ENCODE results near the gene KSR2. TPM values are rescaled to one million over a fixed set of nuclear protein-coding genes. Genes with fewer than 3 reads are reported as not detected.

The KSR2 gene
- total and polyA plus RNA-seq, 10 of the 15 experiments (the other 5 are each of a cell fraction or from before 2014, with no cell fraction given): under 0.01 to 1.5 (median 0.01) TPM; not detected in 3

GRCh38 chr12:117447665-117448366, 521.0 kb downstream of the KSR2 start:
- Histone ChIP-seq H2AFZ (ENCODE audit: control insufficient read depth, low read depth, low read length) (no peak overlapping the region), H3K4me1 (ENCODE audit: control insufficient read depth, insufficient read depth, low read length) (no peaks in the 10 kb centered on the region), H3K27ac (ENCODE audit: control insufficient read depth, insufficient read depth) (no peak overlapping the region), H3K36me3 (ENCODE audit: control insufficient read depth in 2 of 2, insufficient read depth in 2 of 2, low read length in 1 of 2) (no peaks in the 10 kb centered on the region), H3K4me3 (no peak overlapping the region), H3K79me2 (ENCODE audit: control insufficient read depth, insufficient read depth, low read length) (no peaks in the 10 kb centered on the region), H3K9me3 (replicated peaks; ENCODE audit: control insufficient read depth, insufficient read depth, low read length) (no peaks in the 10 kb centered on the region; the same call in 2 of the 3 replicates), H3K9ac (ENCODE audit: control insufficient read depth, insufficient read depth, low read length) (no peak overlapping the region), H3K27me3 (replicated peaks in 1 of 2; ENCODE audit: control insufficient read depth in 2 of 2, insufficient read depth in 2 of 2, low read length in 1 of 2) (no peaks in the 10 kb centered on the region), H4K20me1 (ENCODE audit: control insufficient read depth, insufficient read depth) (no peaks in the 10 kb centered on the region), H3K4me2 (ENCODE audit: control insufficient read depth, insufficient read depth) (no peak overlapping the region)
- intact Hi-C loops (cut with micrococcal nuclease; ENCODE audit: unreplicated experiment): no loop called here
- no peak for DNase-seq (ENCODE audit: low read depth, low spot score)
- BruUV-seq (replicated peaks): no TSS peak
- in situ Hi-C loops (cut with MboI): no loop called here
- ChIA-PET CTCF (no interaction called here), POLR2A (no interaction called here), SMC1A (ENCODE audit: uncharacterized antibody, unreplicated experiment) (no interaction called here), RAD21 (ENCODE audit: unreplicated experiment) (no interaction called here)
- no peak for FAIRE-seq
- TF ChIP-seq POLR2A (IDR thresholded peaks at IDR 0.05; ENCODE audit: low read depth, low read length): no peak
- TF ChIP-seq HDAC2 (IDR thresholded peaks at IDR 0.05): no peak
- no peak for TF ChIP-seq MTA3 (IDR thresholded peaks at IDR 0.05; ENCODE audit: borderline replicate concordance, low read length)
- TF ChIP-seq RELA (IDR thresholded peaks at IDR 0.05; ENCODE audit: borderline replicate concordance, partially characterized antibody): no peak
- no peak for TF ChIP-seq NFXL1 (IDR thresholded peaks at IDR 0.05; ENCODE audit: borderline replicate concordance)
- no peak for TF ChIP-seq SMAD5 (IDR thresholded peaks at IDR 0.05; ENCODE audit: low read depth)
- TF ChIP-seq, protein P1, sequence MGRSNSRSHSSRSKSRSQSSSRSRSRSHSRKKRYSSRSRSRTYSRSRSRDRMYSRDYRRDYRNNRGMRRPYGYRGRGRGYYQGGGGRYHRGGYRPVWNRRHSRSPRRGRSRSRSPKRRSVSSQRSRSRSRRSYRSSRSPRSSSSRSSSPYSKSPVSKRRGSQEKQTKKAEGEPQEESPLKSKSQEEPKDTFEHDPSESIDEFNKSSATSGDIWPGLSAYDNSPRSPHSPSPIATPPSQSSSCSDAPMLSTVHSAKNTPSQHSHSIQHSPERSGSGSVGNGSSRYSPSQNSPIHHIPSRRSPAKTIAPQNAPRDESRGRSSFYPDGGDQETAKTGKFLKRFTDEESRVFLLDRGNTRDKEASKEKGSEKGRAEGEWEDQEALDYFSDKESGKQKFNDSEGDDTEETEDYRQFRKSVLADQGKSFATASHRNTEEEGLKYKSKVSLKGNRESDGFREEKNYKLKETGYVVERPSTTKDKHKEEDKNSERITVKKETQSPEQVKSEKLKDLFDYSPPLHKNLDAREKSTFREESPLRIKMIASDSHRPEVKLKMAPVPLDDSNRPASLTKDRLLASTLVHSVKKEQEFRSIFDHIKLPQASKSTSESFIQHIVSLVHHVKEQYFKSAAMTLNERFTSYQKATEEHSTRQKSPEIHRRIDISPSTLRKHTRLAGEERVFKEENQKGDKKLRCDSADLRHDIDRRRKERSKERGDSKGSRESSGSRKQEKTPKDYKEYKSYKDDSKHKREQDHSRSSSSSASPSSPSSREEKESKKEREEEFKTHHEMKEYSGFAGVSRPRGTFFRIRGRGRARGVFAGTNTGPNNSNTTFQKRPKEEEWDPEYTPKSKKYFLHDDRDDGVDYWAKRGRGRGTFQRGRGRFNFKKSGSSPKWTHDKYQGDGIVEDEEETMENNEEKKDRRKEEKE (IDR thresholded peaks at IDR 0.05): no peak
- ATAC-seq: no peak
- WGBS (ENCODE audit: insufficient coverage, insufficient replicate concordance, low lambda C conversion rate, missing lambda C conversion rate): 24% methylated on average over 6 of the region's 6 CpGs

Data from GM12878 (cell line).